NCI-H69 (cell line): ENCODE data around the gene CCDC201.
"Not testable (repeated sequence)": the region's sequence is repeated elsewhere in the genome, so short reads cannot be mapped to it uniquely, and the experiment has no call there.

Experiments
- DNase-seq: peaks from one replicate; lab custom pipeline; 2025; lab: John Stamatoyannopoulos, UW

The CCDC201 gene

DNA sequence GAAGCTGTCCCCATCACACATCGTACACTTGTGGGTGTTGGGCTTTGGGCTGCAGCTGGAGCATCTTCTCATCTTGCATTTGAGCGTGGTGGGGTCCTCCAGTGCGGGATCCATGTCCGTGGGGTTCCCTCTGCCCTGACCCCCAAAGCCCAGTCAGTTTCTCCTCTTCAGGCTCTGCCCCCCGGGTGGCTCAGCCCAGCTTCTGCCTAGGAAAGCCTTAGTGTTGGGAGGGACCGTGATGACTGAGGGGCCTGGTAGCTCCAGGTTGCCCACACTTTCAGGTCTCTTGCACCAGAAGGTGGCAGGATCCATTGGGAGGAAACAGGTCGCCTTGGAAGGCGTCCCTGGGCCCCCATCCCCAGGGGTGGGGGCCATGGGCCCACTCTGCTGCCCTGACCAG lies 55.9 kb downstream of the CCDC201 start:
- not testable (repeated sequence) for DNase-seq

DNA sequence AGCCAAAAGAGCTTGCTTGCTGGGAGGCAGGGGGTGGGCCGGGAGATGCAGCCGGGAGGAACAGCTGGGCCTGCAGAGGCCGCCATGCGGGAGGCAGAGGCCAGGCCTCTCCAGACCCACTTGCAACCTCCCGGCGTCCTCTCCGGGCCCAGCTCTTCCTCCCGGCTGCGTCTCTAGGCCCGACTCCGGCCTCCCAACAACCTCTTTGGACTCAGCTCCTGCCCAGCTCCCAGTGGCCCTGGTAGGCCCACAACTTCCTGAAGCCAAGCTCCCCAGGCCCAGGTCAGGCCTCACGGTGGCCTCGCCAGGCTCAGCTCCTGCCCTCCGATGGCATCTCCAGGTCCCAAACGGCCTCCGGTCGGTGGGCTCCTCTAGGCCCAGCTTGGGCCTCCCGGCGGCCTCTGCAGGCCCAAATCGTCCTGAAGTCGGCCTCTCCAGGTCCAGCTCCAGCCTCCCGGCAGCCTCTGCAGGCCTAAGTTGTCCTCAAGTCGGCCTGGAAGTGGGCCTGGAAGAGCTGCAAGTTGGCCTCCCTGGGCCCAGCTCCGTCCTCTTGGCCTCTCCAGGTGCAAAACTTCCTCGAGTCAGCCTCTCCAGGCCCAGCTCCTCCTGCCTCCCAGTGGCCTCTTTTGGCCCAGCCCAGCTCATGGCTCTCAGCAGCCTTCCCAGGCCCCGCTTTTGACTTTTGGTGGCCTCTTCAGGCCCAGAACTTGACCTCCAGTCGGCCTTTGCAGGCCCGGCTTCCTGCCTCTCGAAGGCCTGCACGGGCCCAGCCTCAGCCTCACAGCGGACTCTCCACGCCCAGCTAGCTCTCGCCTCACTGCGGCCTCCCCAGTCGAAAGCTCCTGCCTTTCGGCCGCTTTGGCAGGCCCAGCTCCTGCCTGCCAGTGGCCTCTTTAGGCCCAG lies 58.4 kb downstream of the CCDC201 start:
- not testable (repeated sequence) for DNase-seq

DNA sequence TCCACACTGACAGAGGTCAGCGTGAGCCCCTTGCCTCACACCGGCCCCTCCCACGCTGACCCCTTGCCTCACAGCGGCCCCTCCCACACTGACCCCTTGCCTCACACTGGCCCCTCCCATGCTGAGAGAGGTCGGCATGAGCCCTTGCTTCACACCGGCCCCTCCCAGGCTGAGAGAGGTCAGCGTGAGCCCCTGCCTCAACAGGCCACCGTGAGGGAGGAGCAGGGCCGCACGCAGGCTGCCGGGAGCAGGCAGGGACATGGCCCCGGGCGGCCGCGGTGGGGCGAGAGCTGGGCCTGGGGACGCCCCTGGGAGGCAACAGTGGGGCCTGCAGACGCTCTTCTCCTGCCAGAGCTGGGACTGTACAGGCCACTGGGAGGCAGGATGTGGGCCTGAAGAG lies 59.1 kb downstream of the CCDC201 start:
- DNase-seq: not testable (repeated sequence)

DNA sequence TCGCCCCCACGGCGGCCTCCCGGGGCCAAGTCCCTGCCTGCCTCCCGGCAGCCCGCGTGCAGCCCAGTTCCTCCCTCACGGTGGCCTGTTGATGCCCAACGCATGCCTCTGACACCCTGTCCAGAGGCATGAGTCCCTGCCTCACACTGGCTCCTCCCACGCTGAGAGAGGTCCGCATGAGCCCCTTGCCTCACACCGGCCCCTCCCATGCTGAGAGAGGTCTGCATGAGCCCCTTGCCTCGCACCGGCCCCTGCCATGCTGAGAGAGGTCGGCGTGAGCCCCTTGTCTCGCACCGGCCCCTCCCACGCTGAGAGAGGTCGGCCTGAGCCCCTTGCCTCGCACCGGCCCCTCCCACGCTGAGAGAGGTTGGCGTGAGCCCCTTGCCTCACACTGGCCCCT lies 59.9 kb downstream of the CCDC201 start:
- no peak for DNase-seq

DNA sequence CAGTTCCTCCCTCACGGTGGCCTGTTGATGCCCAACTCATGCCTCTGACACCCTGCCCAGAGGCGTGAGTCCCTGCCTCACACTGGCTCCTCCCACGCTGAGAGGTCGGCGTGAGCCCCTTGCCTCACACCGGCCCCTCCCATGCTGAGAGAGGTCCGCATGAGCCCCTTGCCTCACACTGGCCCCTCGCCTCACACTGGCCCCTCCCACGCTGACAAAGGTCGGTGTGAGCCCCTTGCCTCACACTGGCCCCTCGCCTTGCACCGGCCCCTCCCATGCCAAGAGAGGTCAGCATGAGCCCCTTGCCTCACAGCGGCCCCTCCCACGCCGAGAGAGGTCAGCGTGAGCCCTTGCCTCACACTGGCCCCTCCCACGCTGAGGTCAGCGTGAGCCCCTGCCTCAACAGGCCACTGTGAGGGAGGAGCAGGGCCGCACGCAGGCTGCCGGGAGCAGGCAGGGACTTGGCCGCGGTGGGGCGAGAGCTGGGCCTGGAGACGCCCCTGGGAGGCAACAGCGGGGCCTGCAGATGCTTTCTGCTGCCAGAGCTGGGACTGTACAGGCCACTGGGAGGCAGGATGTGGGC lies 61.1 kb downstream of the CCDC201 start:
- DNase-seq: not testable (repeated sequence)

DNA sequence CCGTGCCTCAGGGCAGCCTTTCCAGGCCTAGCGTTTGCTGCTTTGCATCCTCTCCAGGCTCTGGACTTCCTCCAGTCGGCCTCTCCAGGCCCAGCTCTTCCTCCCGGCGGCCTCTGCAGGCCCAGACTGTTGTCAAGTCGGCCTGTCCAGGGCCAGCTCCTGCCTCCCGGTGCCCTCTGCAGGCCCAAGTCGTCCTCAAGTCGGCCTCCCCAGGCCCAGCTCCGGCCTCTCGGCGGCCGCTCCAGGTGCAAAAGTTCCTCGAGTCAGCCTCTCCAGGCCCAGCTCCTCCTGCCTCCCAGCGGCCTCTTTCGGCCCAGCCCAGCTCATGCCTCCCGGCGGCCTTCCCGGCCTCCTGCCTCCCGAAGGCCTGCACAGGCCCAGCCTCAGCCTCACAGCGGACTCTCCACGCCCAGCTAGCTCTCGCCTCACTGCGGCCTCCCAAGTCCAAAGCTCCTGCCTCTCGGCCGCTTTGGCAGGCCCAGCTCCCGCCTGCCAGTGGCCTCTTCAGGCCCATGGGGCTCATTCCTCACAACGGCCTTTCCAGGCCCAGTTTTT lies 62.4 kb downstream of the CCDC201 start:
- DNase-seq: not testable (repeated sequence)
